ENCODE data around the gene TSPAN4.

The TSPAN4 gene

GRCh38 chr11:893008-893654 is 50.5 kb downstream of the TSPAN4 start:
- DNase-seq, result no peak

DNA sequence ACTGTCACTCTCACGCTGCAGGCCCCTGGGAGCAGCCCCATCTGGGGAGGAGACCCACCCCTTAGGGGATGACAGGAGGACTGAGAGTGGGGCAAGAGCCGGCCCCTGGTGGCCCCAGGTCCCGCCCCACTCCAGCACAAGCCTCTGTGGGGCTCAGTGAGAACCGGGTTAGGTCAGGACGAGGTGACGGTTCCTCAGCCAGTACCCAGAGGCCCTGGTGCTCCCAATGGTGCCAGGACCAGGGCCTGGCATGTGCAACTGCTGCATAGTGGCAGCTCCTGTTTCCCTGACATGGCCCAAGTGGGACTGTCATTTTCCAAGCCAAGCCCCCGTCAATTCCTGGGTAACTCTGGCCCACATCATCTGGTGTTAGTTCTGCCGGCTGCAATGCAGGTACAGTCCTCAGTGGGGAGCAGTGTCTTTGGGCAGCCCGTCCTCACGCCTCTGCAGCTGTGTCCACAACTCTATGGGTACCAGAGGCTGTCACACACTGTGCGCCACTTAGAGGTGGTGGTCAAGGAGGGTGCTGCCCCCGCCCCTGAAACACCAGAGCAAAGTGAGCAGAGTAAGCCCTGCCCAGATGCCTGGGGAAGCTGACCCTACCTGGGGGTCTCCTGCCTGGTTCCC is 52.0 kb downstream of the TSPAN4 start:
- DNase-seq, result no peak

DNA sequence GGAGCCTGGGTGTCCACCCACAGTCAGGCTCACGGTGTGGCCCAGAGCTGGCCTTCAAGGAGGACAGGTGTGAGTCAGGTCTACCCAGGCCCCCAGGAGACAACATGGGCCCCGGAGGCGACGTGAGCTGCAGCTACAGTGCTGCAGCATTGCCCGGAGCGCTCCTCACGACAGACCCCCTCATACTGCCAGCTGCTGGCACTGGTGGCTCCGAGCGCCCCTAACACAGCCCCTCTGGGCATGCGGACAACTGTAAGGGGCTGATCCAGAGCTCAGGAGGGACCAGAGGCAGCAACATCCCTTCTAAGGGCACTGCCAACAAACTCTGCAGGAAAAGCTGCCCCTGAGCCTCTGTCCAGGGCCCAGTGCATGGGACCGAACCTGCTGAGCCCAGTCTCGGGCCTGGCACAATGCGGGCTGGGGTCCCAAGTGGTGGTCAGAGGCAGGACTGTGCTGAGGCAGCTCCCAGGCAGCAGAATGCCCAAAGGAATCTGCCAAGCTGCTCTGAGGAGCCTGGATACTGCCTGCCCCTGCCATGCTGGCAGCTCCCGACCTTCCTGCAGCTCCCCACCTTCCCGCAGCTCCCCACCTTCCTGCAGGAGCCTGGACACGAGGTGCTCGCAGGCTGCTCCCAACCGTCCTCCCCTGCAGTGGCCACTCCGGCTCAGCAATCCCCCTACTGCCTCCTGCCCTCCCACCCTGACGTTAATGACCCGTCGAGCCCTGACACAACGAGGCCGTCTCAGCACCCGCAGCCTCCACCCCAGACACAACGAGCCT is 52.9 kb downstream of the TSPAN4 start:
- no peak for DNase-seq

DNA sequence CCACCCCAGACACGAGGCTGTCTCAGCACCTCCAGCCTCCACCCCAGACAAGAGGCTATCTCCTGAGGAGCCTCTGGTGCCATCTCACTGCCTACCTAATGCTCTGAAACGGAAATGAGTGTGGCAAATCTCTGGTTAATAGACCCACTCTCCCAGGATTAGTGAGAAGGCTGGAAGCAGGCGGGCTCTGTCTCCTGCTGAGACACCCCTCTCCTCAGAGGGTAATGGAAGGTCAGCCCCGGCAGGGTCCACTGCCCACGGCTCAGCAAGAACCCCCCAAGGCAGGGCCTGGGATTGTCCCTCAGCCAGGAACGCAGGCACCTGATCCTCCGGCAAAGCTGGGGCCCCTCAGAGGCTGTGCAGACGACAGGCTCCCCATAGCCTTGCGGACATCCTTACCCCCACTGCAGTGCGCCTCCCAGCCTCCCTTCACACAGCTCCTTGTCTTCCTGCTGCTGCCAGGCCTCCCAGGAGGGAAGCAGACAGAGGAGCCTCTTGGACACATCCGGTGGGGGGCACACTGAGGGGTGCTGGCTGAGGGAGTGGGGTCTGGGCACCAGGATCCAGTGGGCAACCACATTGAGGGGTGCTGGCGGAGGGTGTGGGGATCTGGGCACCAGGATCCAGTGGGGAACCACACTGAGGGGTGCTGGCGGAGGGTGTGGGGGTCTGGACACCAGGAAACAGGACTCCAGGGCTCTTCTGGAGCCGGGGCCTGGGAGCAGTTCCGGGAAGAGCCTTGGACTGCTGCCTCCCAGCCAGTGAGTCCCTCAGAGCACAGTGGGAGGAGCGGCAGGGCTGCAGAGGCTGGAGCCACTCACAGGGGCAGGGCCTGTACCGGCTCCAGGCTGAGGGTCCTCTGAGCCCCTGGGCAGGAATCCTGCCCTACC is 54.8 kb downstream of the TSPAN4 start:
- DNase-seq, result no peak

DNA sequence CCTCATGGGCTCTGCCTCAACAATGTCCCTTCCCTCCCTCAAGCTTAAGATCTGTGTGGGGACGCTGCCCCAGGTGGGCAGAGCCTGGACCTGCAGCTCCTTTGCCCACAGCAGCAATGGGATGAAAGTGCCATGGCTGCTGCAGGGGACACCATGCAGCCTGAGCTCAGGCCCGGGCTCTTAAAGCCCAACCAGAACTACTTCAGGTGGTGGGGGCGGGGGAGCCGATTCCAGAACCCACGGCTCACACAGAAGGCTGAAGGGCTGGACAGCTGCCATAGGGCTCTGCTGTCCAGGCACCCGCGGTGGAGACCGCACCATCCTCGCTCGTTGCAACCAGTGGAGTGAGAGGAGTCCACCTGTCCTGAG is 55.5 kb downstream of the TSPAN4 start:
- DNase-seq, result peak in 1 of 2 experiments; percentile 7

GRCh38 chr11:898540-899190 is 56.0 kb downstream of the TSPAN4 start:
- DNase-seq, result no peak

GRCh38 chr11:899724-900123 is 57.1 kb downstream of the TSPAN4 start:
- DNase-seq, result no peak

DNA sequence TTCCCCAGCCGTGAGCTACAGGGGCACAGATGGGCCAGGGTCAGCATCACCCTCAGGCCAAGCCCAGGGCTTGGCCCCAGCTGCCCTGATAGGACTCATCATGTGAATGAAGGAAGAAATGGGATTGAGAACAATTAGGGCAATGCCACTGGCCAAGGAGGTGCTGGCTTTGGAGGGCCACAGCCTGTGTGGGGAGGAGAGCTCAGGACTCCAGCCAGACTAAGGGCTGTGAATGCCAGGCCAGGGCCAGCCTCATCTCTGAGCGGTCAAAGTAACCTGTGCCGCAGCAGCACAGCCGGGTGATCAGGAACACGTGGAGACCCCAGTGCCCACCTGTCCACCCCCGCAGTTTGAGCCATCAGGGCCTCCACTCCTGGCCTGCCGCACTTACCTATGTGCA is 57.9 kb downstream of the TSPAN4 start:
- no peak for DNase-seq

GRCh38 chr11:901452-902061 is 58.9 kb downstream of the TSPAN4 start:
- no peak for DNase-seq

- no peak for DNase-seq
These were observed 61.7 kb downstream of the TSPAN4 start for GRCh38 chr11:904380-904779.

DNA sequence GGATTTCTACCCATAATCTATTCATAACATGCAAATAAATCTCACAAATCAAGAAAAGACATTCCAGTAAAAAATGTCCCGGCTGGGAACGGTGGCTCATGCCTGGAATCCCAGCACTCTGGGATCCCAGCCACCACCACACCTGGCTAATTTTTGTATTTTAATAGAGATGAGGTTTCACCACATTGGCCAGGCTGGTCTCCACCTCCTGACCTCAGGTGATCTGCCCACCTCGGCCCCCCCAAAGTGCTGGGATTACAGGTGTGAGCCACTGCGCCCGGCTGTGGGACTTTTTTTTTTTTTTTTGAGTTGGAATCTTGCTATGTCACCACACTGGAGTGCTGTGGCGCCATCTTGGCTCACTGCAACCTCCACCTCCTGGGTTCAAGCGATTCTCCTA is 63.3 kb downstream of the TSPAN4 start:
- DNase-seq, result no peak

- no peak for DNase-seq
These were observed 65.0 kb downstream of the TSPAN4 start for GRCh38 chr11:907668-908067.

- DNase-seq, result no peak
These were observed 65.6 kb downstream of the TSPAN4 start for GRCh38 chr11:908273-908672.

- no peak for DNase-seq
These were observed 66.8 kb downstream of the TSPAN4 start for GRCh38 chr11:909406-909805.

DNA sequence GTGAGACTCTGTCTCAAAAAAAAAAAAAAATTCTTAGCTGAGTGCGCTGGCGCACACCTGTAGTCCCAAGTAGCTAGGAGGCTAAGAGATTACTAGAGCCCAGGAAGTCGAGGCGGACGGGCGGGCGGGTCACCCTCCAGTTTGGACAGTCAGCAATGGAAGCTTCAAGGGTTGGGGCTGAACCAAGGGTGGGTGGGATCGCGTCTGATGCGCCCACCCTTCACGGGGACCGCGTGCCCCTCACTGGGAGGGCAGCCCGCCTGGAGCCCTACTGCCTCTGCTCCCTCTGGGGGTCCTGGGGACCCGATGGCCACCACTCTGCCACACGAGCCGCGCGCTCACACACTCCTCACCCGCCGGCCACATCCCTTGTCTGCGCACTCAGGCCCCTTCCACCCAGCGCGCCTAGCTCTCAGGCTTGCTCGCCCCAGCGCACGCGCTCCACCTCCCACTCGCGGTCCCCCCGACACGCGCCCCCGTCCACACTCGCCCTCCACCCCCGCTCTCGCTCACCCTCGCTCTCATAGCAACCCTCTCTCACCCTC is 67.5 kb downstream of the TSPAN4 start:
- DNase-seq, result no peak

DNA sequence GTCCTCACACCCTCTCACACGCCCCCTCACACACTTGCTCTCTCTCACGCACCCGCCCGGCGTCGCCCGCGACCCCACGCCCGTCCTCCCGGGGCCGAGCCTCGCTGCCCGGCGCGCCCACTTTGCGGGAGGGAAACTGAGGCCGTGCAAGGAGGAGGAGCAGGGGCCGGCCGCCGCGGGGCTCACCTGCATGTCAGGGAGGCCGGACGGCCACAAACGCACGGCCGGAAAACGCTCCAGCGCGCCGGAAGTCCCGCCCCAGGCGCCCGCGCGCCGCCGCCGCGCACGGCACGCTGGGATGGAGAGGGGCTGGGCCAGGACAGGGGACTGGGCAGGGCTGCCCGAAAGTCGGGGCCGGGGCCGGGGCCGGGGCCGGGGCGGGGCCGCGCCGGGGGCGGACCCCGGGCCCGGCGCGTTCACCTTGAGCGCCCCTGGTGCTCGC is 68.0 kb downstream of the TSPAN4 start, which contains the start of gene CHID1:
Gene CHID1, minus strand, starts transcription at position 222 of the 442 bp plus-strand sequence. CDS start 5,994 bp downstream, outside the sequence.
- peak; percentile 88 to 90 for DNase-seq

DNA sequence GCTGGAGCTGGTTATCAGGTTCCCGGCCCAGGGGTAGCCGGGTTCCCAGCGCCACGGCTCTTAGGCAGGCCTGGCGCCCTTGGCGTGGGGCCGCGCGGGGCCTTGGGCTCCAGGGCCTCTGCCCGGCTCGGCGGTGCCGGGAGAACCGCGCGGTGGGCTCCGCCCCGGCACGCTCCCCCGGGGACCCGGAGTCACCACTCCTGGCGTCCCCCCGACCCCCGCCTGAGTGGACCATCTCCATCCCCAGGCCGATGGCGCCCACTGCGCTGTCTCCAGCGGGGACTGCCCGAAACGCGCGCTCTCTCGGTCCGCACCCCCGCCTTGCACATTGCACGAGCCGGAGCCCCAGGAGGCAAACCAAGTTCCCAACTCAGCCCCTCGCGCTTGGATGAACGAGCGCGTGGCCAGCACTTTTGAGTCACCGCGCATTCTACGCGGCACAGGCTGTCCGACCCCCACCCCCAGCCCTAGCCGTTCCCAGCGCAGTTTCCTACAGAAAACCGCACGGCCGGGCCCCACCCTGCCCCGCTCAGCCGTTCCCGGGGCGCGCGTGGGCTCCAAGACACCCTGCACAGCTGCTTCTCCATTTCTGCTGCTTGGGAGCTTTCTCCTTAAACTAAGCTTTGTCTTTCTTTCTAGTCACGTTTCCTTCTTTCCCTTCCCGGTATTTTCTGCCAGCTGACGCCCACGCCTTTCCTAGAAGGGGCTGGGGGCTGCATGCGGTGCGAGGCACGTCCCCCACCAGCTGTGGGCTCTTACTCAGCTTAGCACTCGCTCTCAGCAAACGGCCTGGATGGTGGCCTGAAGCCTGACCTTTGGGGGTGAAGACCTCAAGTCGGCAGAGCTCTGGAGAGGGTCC is 68.6 kb downstream of the TSPAN4 start:
- DNase-seq, result peak; percentile 50 to 58

DNA sequence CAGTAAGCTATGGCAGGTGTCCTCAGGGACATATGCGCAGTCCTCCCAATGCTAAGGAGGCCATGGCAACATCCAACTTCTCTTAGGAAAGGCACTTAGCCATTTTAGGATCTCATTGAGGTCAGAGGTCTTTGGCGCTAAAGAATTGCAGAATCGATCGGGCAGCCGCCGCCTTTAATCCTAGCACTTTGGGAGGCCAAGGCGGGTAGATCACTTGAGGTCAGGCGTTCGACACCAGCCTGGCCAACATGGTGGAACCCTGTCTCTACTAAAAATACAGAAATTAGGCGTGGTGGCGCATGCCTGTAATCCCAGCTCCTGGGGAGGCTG is 69.2 kb downstream of the TSPAN4 start:
- no peak for DNase-seq

DNA sequence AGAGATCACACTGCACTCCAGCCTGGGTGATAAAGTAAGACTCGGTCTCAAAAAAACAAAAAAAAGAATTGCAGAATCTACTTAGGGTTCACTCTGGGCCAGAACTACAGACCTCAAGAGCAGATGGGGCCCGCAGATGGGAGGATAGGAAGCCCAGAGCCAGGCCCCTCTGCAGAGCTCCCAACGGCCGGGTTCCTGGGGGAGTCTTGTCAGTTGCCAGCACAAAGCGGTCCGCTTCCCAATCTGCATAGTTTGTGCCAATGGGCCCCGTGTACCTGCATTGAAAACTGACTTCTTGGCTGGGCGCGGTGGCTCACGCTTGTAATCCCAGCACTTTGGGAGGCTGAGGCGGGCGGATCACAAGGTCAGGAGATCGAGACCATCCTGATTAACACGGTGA is 69.6 kb downstream of the TSPAN4 start:
- DNase-seq, result no peak

GRCh38 chr11:913043-913442 is 70.4 kb downstream of the TSPAN4 start:
- DNase-seq, result no peak

DNA sequence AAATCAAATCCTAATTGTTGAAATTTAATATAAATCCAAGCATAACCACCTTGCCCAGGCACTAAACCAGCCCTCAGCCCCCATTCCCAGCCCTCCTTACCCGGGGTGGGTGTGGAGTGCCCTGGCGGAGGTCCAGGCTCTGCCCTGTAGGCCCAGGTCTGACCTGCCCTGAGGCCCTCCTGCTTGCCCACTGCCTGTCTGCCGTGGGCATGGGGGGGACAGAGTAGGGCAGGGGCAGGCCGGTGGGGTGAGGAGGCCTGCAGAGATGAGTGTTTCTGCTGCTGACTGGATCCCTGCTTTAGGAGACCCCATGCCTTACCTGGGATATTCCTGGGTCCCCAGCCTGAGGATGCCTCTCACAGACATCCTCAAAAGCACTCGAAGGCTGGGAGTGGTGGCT is 71.6 kb downstream of the TSPAN4 start:
- no peak for DNase-seq

Measured in activated CD4-positive, alpha-beta T cell treated with anti-CD3 and anti-CD28 coated beads, Interleukin-2, amount 50 U/mL, for 48 hours (primary cell).